IMR-90 (cell line): ENCODE measurements around the gene CCDC179. TPM values are rescaled to one million over a fixed set of nuclear protein-coding genes. Genes with fewer than 3 reads are reported as not detected.

Experiments
- ATAC-seq: fragments of 200-7000 bp; cut with Tn5 transposase; 2 replicates; pipeline ENCODE4 v1.9.1; 2020; ENCODE audit warnings: low read depth, mild to moderate bottlenecking, moderate library complexity
- BruUV-seq: library from RNA; stranded (reverse); fragments of 400-500 nt; replicated peaks from 2 replicates; lab custom pipeline; 2021; lab: Mats Ljungman, UMichigan
- CTCF ChIA-PET: fragments of 300-600 bp; formaldehyde crosslinking; extraction: SDS; loops from one replicate; lab custom pipeline; 2021; ENCODE audit warnings: antibody characterized with exemption; lab: Yijun Ruan, JAX
- POLR2A ChIA-PET: fragments of 300-600 bp; sonication (Branson Sonifier 250); formaldehyde crosslinking; loops from one replicate; lab custom pipeline; 2022; ENCODE audit warnings: antibody characterized with exemption; ENCODE audit not compliant: unreplicated experiment; lab: Charles Lee
- DNase-seq: peaks from one replicate; pipeline ENCODE4 v3.0.0; 2013
- H2AFZ ChIP-seq: replicated peaks from 2 replicates; pipeline ENCODE3; 2013; ENCODE audit warnings: low read length, mild to moderate bottlenecking; ENCODE audit not compliant: poor library complexity
- H2AK5ac ChIP-seq: 2 replicates; pipeline ENCODE4 v1.6.1; 2013; ENCODE audit warnings: low read depth, low read length, inconsistent platforms
- H2AK9ac ChIP-seq: replicated peaks from 2 replicates; pipeline ENCODE3; 2013; ENCODE audit warnings: mild to moderate bottlenecking, low read depth, low read length, moderate library complexity; ENCODE audit not compliant: poor library complexity
- H2BK120ac ChIP-seq: 2 replicates; pipeline ENCODE4 v1.6.1; 2013; ENCODE audit warnings: low read depth, low read length, inconsistent platforms
- H2BK15ac ChIP-seq: 3 replicates; pipeline ENCODE4 v1.6.1; 2013; ENCODE audit warnings: low read depth, low read length, inconsistent platforms
- H2BK20ac ChIP-seq: 2 replicates; pipeline ENCODE4 v1.6.1; 2013; ENCODE audit warnings: low read depth, mild to moderate bottlenecking, inconsistent platforms, low read length, moderate library complexity
- H2BK5ac ChIP-seq: 2 replicates; pipeline ENCODE4 v1.6.1; 2013; ENCODE audit warnings: mild to moderate bottlenecking, low read depth, low read length, inconsistent platforms; ENCODE audit not compliant: poor library complexity, severe bottlenecking
- H3K14ac ChIP-seq: replicated peaks from 2 replicates; pipeline ENCODE4 v1.6.1; 2013; ENCODE audit warnings: low read depth, low read length, inconsistent platforms
- H3K18ac ChIP-seq: 2 replicates; pipeline ENCODE4 v1.6.1; 2013; ENCODE audit warnings: low read depth, low read length, control low read depth
- H3K23ac ChIP-seq: 2 replicates; pipeline ENCODE4 v1.6.1; 2013; ENCODE audit warnings: low read depth, low read length, inconsistent platforms
- H3K27ac ChIP-seq: 2 replicates; pipeline ENCODE4 v1.5.1; 2013; ENCODE audit warnings: mild to moderate bottlenecking, control low read depth, low read length; ENCODE audit not compliant: insufficient read depth
- H3K27me3 ChIP-seq: 2 replicates; pipeline ENCODE4 v1.6.1; 2013; ENCODE audit warnings: low read length; ENCODE audit not compliant: control insufficient read depth, insufficient read depth
- H3K36me3 ChIP-seq: 2 replicates; pipeline ENCODE4 v1.6.1; 2013; ENCODE audit warnings: low read length, mixed read lengths; ENCODE audit not compliant: control insufficient read depth, insufficient read depth
- H3K4ac ChIP-seq: 2 replicates; pipeline ENCODE4 v1.6.1; 2013; ENCODE audit warnings: low read depth, low read length, inconsistent platforms
- H3K4me1 ChIP-seq: 2 replicates; pipeline ENCODE4 v1.6.1; 2013; ENCODE audit warnings: low read length, mixed read lengths; ENCODE audit not compliant: control insufficient read depth, insufficient read depth
- H3K4me2 ChIP-seq: 2 replicates; pipeline ENCODE4 v1.6.1; 2013; ENCODE audit warnings: low read depth, mild to moderate bottlenecking, control low read depth, low read length, moderate library complexity
- H3K4me3 ChIP-seq: 2 replicates; pipeline ENCODE4 v1.5.1; 2013; ENCODE audit warnings: low read depth, mild to moderate bottlenecking, control low read depth, low read length, moderate library complexity; ENCODE audit not compliant: insufficient read depth
- H3K56ac ChIP-seq: 2 replicates; pipeline ENCODE4 v1.6.1; 2013; ENCODE audit warnings: low read length, inconsistent platforms; ENCODE audit not compliant: insufficient read depth; ENCODE audit errors: extremely low read depth
- H3K79me1 ChIP-seq, 2 experiments: 2 replicates each; pipeline ENCODE4 v1.6.1; 2013; ENCODE audit warnings: low read length in 2 of 2, inconsistent platforms in 1 of 2, low read depth in 1 of 2
- H3K9ac ChIP-seq: 2 replicates; pipeline ENCODE4 v1.6.1; 2013; ENCODE audit warnings: low read depth, low read length, control low read depth
- H3K9me1 ChIP-seq: 2 replicates; pipeline ENCODE4 v1.6.1; 2013; ENCODE audit warnings: low read length, inconsistent platforms; ENCODE audit not compliant: insufficient read depth
- H3K9me3 ChIP-seq: 2 replicates; pipeline ENCODE4 v1.6.1; 2013; ENCODE audit warnings: low read length; ENCODE audit not compliant: control insufficient read depth, insufficient read depth
- H4K20me1 ChIP-seq: 2 replicates; pipeline ENCODE4 v1.6.1; 2013; ENCODE audit warnings: low read length, inconsistent platforms; ENCODE audit not compliant: insufficient read depth
- H4K5ac ChIP-seq: 2 replicates; pipeline ENCODE4 v1.6.1; 2013; ENCODE audit warnings: mild to moderate bottlenecking, low read depth, low read length, control low read depth
- H4K8ac ChIP-seq, 2 experiments: 2 replicates each; pipeline ENCODE4 v1.6.1; 2013; ENCODE audit warnings: low read depth in 2 of 2, low read length in 2 of 2, control low read depth in 1 of 2, inconsistent platforms in 1 of 2
- H4K91ac ChIP-seq: 2 replicates; pipeline ENCODE4 v1.6.1; 2013; ENCODE audit warnings: low read depth, low read length, inconsistent platforms; ENCODE audit not compliant: insufficient read depth
- BHLHE40 ChIP-seq: fragments of 150-350 bp; IDR thresholded peaks from 2 replicates; pipeline ENCODE4 v1.6.1; 2016; ENCODE audit warnings: mild to moderate bottlenecking, low read depth, low read length
- CHD1 ChIP-seq: IDR thresholded peaks from 2 replicates; pipeline ENCODE4 v1.6.1; 2012; ENCODE audit warnings: low read depth, low read length, improper control_type of control experiment
- FOS ChIP-seq: fragments of 150-350 bp; IDR thresholded peaks from 2 replicates; pipeline ENCODE4 v1.6.1; 2016; ENCODE audit warnings: low read depth, low read length
- NFE2L2 ChIP-seq: fragments of 150-350 bp; IDR thresholded peaks from 2 replicates; pipeline ENCODE4 v1.6.1; 2016; ENCODE audit warnings: low read depth, mild to moderate bottlenecking, low read length
- USF2 ChIP-seq: fragments of 150-350 bp; IDR thresholded peaks from 2 replicates; pipeline ENCODE4 v1.6.1; 2017; ENCODE audit warnings: mild to moderate bottlenecking, antibody characterized with exemption, low read length, low read depth
- WGBS, 2 experiments: methylation state at CpG; one replicate each; pipeline versions ENCODE4 v1.1.5 to v1.1.7; 2013; ENCODE audit warnings: missing lambda C conversion rate in 2 of 2; ENCODE audit not compliant: insufficient read length in 1 of 2; ENCODE audit errors: extremely low coverage in 2 of 2; 5-methylcytosine and 5-hydroxymethylcytosine counted together
- dilution Hi-C: fragments of 300-500 bp; cut with HindIII; formaldehyde crosslinking; loops from one replicate; pipeline ENCODE4 v1.14.3; 2018; ENCODE audit warnings: low sequenced_read_pairs; ENCODE audit not compliant: unreplicated experiment
- in situ Hi-C: fragments of 300-500 bp; cut with MboI; formaldehyde crosslinking; loops from 3 replicates; pipeline ENCODE4 v1.14.3; 2019; ENCODE audit warnings: low sequenced_read_pairs, inconsistent platforms, mixed read lengths
- intact Hi-C: fragments of 100-400 bp; cut with micrococcal nuclease; formaldehyde crosslinking; loops from 2 replicates; pipeline ENCODE4 v1.10.0; 2022
- polyA plus RNA-seq, 3 experiments: library from polyadenylated mRNA; depleted of rRNA; stranded (reverse); fragments of >200 nt; gene quantifications; 2 replicates each; pipeline ENCODE4 v1.2.3, GENCODE V29; 2012; ENCODE audit warnings: low replicate concordance in 1 of 3
- total RNA-seq: library from RNA; depleted of rRNA; stranded (reverse); fragments of >200 nt; gene quantifications from 2 replicates; pipeline ENCODE4 v1.2.3, GENCODE V29; 2012
- TF ChIP-seq, protein P1 (sequence below): fragments of 150-350 bp; IDR thresholded peaks from 2 replicates; pipeline ENCODE4 v1.6.1; 2016; ENCODE audit warnings: low read depth, mild to moderate bottlenecking, low read length, moderate library complexity, borderline replicate concordance

CCDC179 gene
- total and polyA plus RNA-seq, 2 of the 4 experiments (the other 2 are of a cell fraction): not detected

- Histone ChIP-seq H3K27me3 (no peaks in the 10 kb centered on the region), H2AK5ac (no peak overlapping the region), H3K18ac (no peak overlapping the region), H3K4me1 (no peaks in the 10 kb centered on the region), H2BK15ac (no peak overlapping the region), H3K79me1 (no peaks in the 10 kb centered on the region), H4K5ac (no peak overlapping the region), H2AFZ (no peak overlapping the region), H2BK20ac (no peak overlapping the region), H3K4me3 (no peak overlapping the region), H3K9ac (no peak overlapping the region), H4K8ac (no peak overlapping the region), H2AK9ac (no peak overlapping the region), H4K91ac (no peak overlapping the region), H3K9me1 (no peaks in the 10 kb centered on the region), H4K20me1 (no peaks in the 10 kb centered on the region), H3K14ac (no peak overlapping the region), H3K23ac (no peak overlapping the region), H2BK120ac (no peak overlapping the region), H3K4me2 (no peak overlapping the region), H3K9me3 (no peaks in the 10 kb centered on the region), H3K27ac (no peak overlapping the region), H3K56ac (no peak overlapping the region), H2BK5ac (no peak overlapping the region), H3K4ac (no peak overlapping the region), H3K36me3 (no peaks in the 10 kb centered on the region)
- in situ Hi-C loops: no loop called here
- CTCF ChIA-PET: no interaction called here
- no CpG with 5 or more reads among the region's 3 CpGs for WGBS, 2 experiments
- DNase-seq (no peak), ATAC-seq (no peak)
- BruUV-seq: no TSS peak
- POLR2A ChIA-PET: no interaction called here
- TF ChIP-seq USF2: no peak
- no peak for TF ChIP-seq FOS
- TF ChIP-seq BHLHE40: no peak
- TF ChIP-seq NFE2L2: no peak
- no peak for TF ChIP-seq CHD1
- TF ChIP-seq, protein P1, sequence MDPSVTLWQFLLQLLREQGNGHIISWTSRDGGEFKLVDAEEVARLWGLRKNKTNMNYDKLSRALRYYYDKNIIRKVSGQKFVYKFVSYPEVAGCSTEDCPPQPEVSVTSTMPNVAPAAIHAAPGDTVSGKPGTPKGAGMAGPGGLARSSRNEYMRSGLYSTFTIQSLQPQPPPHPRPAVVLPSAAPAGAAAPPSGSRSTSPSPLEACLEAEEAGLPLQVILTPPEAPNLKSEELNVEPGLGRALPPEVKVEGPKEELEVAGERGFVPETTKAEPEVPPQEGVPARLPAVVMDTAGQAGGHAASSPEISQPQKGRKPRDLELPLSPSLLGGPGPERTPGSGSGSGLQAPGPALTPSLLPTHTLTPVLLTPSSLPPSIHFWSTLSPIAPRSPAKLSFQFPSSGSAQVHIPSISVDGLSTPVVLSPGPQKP: no peak
- intact Hi-C loops: no loop called here
- dilution Hi-C loops: no loop called here
These were observed 50.4 kb downstream of the CCDC179 start for GRCh38 chr11:22809893-22810292.
